ENCODE results near the gene IQCC.

- TF ChIP-seq EP300 (IDR thresholded peaks at IDR 0.05) (no peak), CTCF (IDR thresholded peaks at IDR 0.05) (peak in 3 of 4 experiments; percentile 43 to 75 (median 62)), POLR2AphosphoS5 (IDR thresholded peaks at IDR 0.05) (peak in 1 of 4 donors; percentile 42), POLR2A (IDR thresholded peaks at IDR 0.05) (no peak)
Observed at GRCh38 chr1:32247983-32248889, 42.8 kb downstream of the IQCC start.
